Loucy (cell line): ENCODE data around the gene NAALADL2.

ENCODE experiments used
- H2AFZ ChIP-seq: fragments of 200-600 bp; sonication (generic); 2 replicates; pipeline ENCODE4 v1.6.0; 2016; ENCODE audit warnings: antibody characterized with exemption, mild to moderate bottlenecking, low read length, moderate library complexity
- H3F3A ChIP-seq: fragments of 200-600 bp; 2 replicates; pipeline ENCODE4 v1.6.0; 2016; ENCODE audit warnings: antibody characterized with exemption, low read depth, mild to moderate bottlenecking
- H3K27me3 ChIP-seq: fragments of 200-600 bp; sonication (generic); 2 replicates; pipeline ENCODE4 v1.6.1; 2014; ENCODE audit warnings: low read length, mild to moderate bottlenecking; ENCODE audit not compliant: insufficient read depth, poor library complexity, severe bottlenecking
- H3K36me3 ChIP-seq: fragments of 200-600 bp; sonication (generic); 2 replicates; pipeline ENCODE4 v1.6.1; 2016; ENCODE audit warnings: low read length; ENCODE audit not compliant: insufficient read depth
- H3K4me1 ChIP-seq: fragments of 200-600 bp; sonication (generic); 2 replicates; pipeline ENCODE4 v1.5.1; 2014; ENCODE audit warnings: low read length, mild to moderate bottlenecking; ENCODE audit not compliant: insufficient read depth, poor library complexity, severe bottlenecking
- H3K4me2 ChIP-seq: fragments of 200-600 bp; sonication (generic); 2 replicates; pipeline ENCODE4 v1.6.0; 2014; ENCODE audit warnings: antibody characterized with exemption, low read length, low read depth, mild to moderate bottlenecking; ENCODE audit not compliant: poor library complexity, severe bottlenecking
- H3K4me3 ChIP-seq: fragments of 200-600 bp; sonication (generic); 2 replicates; pipeline ENCODE4 v1.5.1; 2014; ENCODE audit warnings: low read length, mild to moderate bottlenecking, mixed read lengths; ENCODE audit not compliant: poor library complexity, severe bottlenecking
- H3K79me2 ChIP-seq: fragments of 200-600 bp; sonication (generic); 2 replicates; pipeline ENCODE4 v1.6.1; 2014; ENCODE audit warnings: low read length; ENCODE audit not compliant: insufficient read depth
- H3K9ac ChIP-seq: fragments of 200-600 bp; sonication (generic); 2 replicates; pipeline ENCODE4 v1.6.0; 2014; ENCODE audit warnings: mild to moderate bottlenecking, low read depth, low read length, moderate library complexity; ENCODE audit not compliant: poor library complexity, severe bottlenecking
- H3K9me2 ChIP-seq: fragments of 200-600 bp; sonication (generic); replicated peaks from 2 replicates; pipeline ENCODE4 v1.6.1; 2016; ENCODE audit warnings: low read depth, low read length, mixed read lengths
- H3K9me3 ChIP-seq: fragments of 200-600 bp; sonication (generic); 2 replicates; pipeline ENCODE4 v1.6.1; 2014; ENCODE audit warnings: mild to moderate bottlenecking, antibody characterized with exemption, low read length, low read depth; ENCODE audit not compliant: insufficient read depth
- H4K20me1 ChIP-seq: fragments of 200-600 bp; sonication (generic); 2 replicates; pipeline ENCODE4 v1.6.0; 2014; ENCODE audit warnings: antibody characterized with exemption, low read length, mild to moderate bottlenecking; ENCODE audit not compliant: insufficient read depth, poor library complexity, severe bottlenecking
- CTCF ChIP-seq: fragments of 200-600 bp; sonication (generic); conservative IDR thresholded peaks from 2 replicates; pipeline ENCODE4 v1.5.1; 2014; ENCODE audit warnings: mild to moderate bottlenecking, antibody characterized with exemption, low read length
- EZH2phosphoT487 ChIP-seq: fragments of 200-600 bp; IDR thresholded peaks from 2 replicates; pipeline ENCODE4 v1.6.1; 2018; ENCODE audit warnings: antibody characterized with exemption, mild to moderate bottlenecking, moderate library complexity, borderline replicate concordance

Gene NAALADL2

GRCh38 chr3:175558261-175558660, 699.1 kb downstream of the NAALADL2 start:
- no peak overlapping the region for H2AFZ ChIP-seq
- H3K79me2 ChIP-seq, result no peaks in the 10 kb centered on the region
- no peaks in the 10 kb centered on the region for H3K27me3 ChIP-seq
- H3K9ac ChIP-seq, result no peak overlapping the region
- H3K9me3 ChIP-seq, result no peaks in the 10 kb centered on the region
- H3F3A ChIP-seq, result no peaks in the 10 kb centered on the region
- H3K4me3 ChIP-seq, result no peak overlapping the region
- no peaks in the 10 kb centered on the region for H3K4me1 ChIP-seq
- no peaks in the 10 kb centered on the region for H4K20me1 ChIP-seq
- no peaks in the 10 kb centered on the region for H3K36me3 ChIP-seq
- TF ChIP-seq CTCF, result no peak
- TF ChIP-seq EZH2phosphoT487, result no peak
- H3K4me2 ChIP-seq, result no peak overlapping the region
- H3K9me2 ChIP-seq, result no peaks in the 10 kb centered on the region

- Histone ChIP-seq H3K4me1 (no peaks in the 10 kb centered on the region), H3K9me2 (no peaks in the 10 kb centered on the region), H4K20me1 (no peaks in the 10 kb centered on the region), H3K27me3 (no peaks in the 10 kb centered on the region), H3K36me3 (no peaks in the 10 kb centered on the region), H2AFZ (no peak overlapping the region), H3K4me2 (no peak overlapping the region), H3K4me3 (no peak overlapping the region), H3F3A (no peaks in the 10 kb centered on the region), H3K9ac (no peak overlapping the region), H3K9me3 (no peaks in the 10 kb centered on the region), H3K79me2 (no peaks in the 10 kb centered on the region)
- no peak for TF ChIP-seq EZH2phosphoT487
- no peak for TF ChIP-seq CTCF
These were observed 705.2 kb downstream of the NAALADL2 start for GRCh38 chr3:175564363-175564762.

DNA sequence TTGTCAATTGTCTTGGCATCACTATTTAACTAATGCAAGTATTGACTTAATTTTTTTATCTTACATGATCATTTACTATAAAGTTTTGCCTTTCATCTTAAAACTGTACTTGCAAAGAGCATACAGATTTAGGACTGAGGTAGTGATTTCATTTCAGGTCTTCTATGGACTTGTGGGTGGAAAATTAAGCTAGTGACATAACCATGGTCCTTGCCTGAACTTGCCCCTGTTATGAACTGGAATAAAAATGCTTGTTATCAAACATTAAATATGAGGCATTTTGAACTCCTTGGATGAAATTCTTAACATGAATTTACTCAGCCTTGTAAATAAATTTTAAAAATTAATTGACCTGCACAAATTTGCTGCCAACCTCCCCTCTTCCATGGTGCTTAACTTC, 712.0 kb downstream of the NAALADL2 start:
- Histone ChIP-seq H3K36me3 (no peaks in the 10 kb centered on the region), H3K9ac (no peak overlapping the region), H3K4me2 (no peak overlapping the region), H3K27me3 (no peaks in the 10 kb centered on the region), H2AFZ (no peak overlapping the region), H3K4me1 (no peaks in the 10 kb centered on the region), H3K9me2 (no peaks in the 10 kb centered on the region), H4K20me1 (no peaks in the 10 kb centered on the region), H3K79me2 (no peaks in the 10 kb centered on the region), H3K9me3 (no peaks in the 10 kb centered on the region), H3K4me3 (no peak overlapping the region), H3F3A (no peaks in the 10 kb centered on the region)
- TF ChIP-seq CTCF (no peak), EZH2phosphoT487 (no peak)
